Astrocyte (in vitro differentiated cells and primary cell): ENCODE measurements around the gene AJAP1. TPM values are rescaled to one million over a fixed set of nuclear protein-coding genes. Genes with fewer than 3 reads are reported as not detected.

ENCODE experiments used
- DNase-seq: peaks from one replicate; pipeline ENCODE4 v3.0.0-alpha.2; 2010; ENCODE audit warnings: low read depth
- FAIRE-seq: peaks from 2 replicates; lab custom pipeline; 2011; peaks lifted over from hg19 to GRCh38; lab: Jason Lieb, UNC
- H2AFZ ChIP-seq: 2 replicates; pipeline ENCODE4 v1.6.0; 2012; ENCODE audit warnings: low read depth, low read length, inconsistent platforms
- H3K27ac ChIP-seq: 2 replicates; pipeline ENCODE4 v1.5.1; 2011; ENCODE audit warnings: low read depth, low read length, inconsistent platforms
- H3K27me3 ChIP-seq: 2 replicates; pipeline ENCODE4 v1.6.0; 2011; ENCODE audit warnings: low read length, inconsistent platforms; ENCODE audit not compliant: insufficient read depth
- H3K36me3 ChIP-seq: 2 replicates; pipeline ENCODE4 v1.5.1; 2011; ENCODE audit warnings: low read length, inconsistent platforms; ENCODE audit not compliant: insufficient read depth
- H3K4me1 ChIP-seq: 2 replicates; pipeline ENCODE4 v1.5.1; 2011; ENCODE audit warnings: low read length, inconsistent platforms; ENCODE audit not compliant: insufficient read depth
- H3K4me2 ChIP-seq: 2 replicates; pipeline ENCODE4 v1.6.0; 2012; ENCODE audit warnings: low read length, inconsistent platforms
- H3K4me3 ChIP-seq: 2 replicates; pipeline ENCODE4 v1.5.1; 2011; ENCODE audit warnings: low read depth, mild to moderate bottlenecking, low read length, inconsistent platforms; ENCODE audit not compliant: insufficient read depth
- H3K79me2 ChIP-seq: 2 replicates; pipeline ENCODE4 v1.6.0; 2012; ENCODE audit warnings: mild to moderate bottlenecking, low read length, inconsistent platforms; ENCODE audit not compliant: insufficient read depth
- H3K9ac ChIP-seq: 2 replicates; pipeline ENCODE4 v1.6.0; 2012; ENCODE audit warnings: mild to moderate bottlenecking, low read length, inconsistent platforms
- H3K9me3 ChIP-seq: 2 replicates; pipeline ENCODE4 v1.5.1; 2012; ENCODE audit warnings: low read depth, mild to moderate bottlenecking, low read length, inconsistent platforms; ENCODE audit not compliant: insufficient read depth
- H4K20me1 ChIP-seq: 2 replicates; pipeline ENCODE4 v1.6.0; 2012; ENCODE audit warnings: low read length, inconsistent platforms; ENCODE audit not compliant: insufficient read depth
- H3K27ac Mint-ChIP-seq: one replicate; pipeline ENCODE4 v1.8.0; 2021; ENCODE audit warnings: mild to moderate bottlenecking, mixed read lengths; ENCODE audit not compliant: unreplicated experiment
- H3K27me3 Mint-ChIP-seq: one replicate; pipeline ENCODE4 v1.8.0; 2021; ENCODE audit warnings: low read depth, mixed read lengths; ENCODE audit not compliant: unreplicated experiment
- H3K36me3 Mint-ChIP-seq: one replicate; pipeline ENCODE4 v1.8.0; 2021; ENCODE audit warnings: low read depth, mixed read lengths; ENCODE audit not compliant: unreplicated experiment
- H3K4me1 Mint-ChIP-seq: one replicate; pipeline ENCODE4 v1.8.0; 2021; ENCODE audit warnings: low read depth, mixed read lengths; ENCODE audit not compliant: unreplicated experiment
- H3K4me3 Mint-ChIP-seq: one replicate; pipeline ENCODE4 v1.8.0; 2021; ENCODE audit warnings: mild to moderate bottlenecking, moderate library complexity, mixed read lengths; ENCODE audit not compliant: unreplicated experiment
- H3K9me3 Mint-ChIP-seq: one replicate; pipeline ENCODE4 v1.8.0; 2021; ENCODE audit warnings: mild to moderate bottlenecking, mixed read lengths; ENCODE audit not compliant: unreplicated experiment
- EZH2 ChIP-seq: IDR thresholded peaks from 2 replicates; pipeline ENCODE4 v1.6.1; 2012; ENCODE audit warnings: mild to moderate bottlenecking, low read length, inconsistent platforms; ENCODE audit not compliant: insufficient read depth
- total RNA-seq: library from RNA; stranded (reverse); gene quantifications from 2 replicates; pipeline ENCODE4 v1.2.1, GENCODE V29; 2021
- TF ChIP-seq, protein P1 (sequence below): IDR thresholded peaks from 2 replicates; pipeline ENCODE4 v1.5.1; 2011; ENCODE audit warnings: low read depth, mild to moderate bottlenecking, inconsistent platforms, low read length, moderate library complexity; ENCODE audit not compliant: insufficient read depth

Gene AJAP1
- total RNA-seq, 1 donor from 2014 or later = 0.34 TPM

DNA sequence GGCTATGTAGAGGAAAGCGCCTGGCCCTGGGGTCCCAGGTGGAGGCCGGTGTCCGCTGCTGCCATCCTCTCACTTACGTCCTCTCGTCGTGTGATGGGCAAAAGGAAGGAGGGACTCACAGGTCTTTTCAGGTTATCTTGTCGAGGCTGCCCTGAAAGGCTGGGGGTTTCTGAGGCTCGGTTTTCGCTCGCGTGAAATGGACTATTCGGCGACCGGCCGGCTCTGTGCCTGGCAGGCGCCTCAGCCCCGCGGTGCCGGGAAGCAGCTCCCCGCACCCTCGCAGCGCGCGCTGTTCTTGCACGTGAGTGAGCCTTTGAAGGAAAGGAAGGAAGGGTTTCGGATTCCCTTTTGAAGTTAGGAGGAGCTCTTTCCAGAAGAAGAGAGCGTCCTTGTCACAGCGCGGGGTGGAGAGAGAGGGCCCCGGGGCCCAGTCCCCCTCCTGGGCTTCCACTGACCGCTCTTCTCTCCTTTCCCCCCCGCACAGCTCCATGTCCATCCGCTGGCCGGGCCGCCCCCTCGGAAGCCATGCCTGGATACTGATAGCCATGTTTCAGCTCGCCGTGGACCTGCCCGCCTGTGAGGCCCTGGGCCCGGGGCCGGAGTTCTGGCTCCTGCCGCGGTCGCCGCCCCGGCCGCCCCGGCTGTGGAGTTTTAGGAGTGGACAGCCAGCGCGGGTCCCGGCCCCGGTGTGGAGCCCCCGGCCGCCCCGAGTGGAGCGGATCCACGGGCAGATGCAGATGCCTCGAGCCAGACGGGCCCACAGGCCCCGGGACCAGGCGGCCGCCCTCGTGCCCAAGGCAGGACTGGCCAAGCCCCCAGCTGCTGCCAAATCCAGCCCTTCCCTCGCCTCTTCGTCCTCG is 57.2 kb downstream of the AJAP1 start:
- H3K27me3 ChIP-seq = no peaks in the 10 kb centered on the region
- DNase-seq (no peak), FAIRE-seq (no peak)
- H3K27me3 Mint-ChIP-seq = peaks cover 53% of the 10 kb centered on the region
- H3K4me1 Mint-ChIP-seq = no peaks in the 10 kb centered on the region
- TF ChIP-seq EZH2 = no peak
- TF ChIP-seq, protein P1, sequence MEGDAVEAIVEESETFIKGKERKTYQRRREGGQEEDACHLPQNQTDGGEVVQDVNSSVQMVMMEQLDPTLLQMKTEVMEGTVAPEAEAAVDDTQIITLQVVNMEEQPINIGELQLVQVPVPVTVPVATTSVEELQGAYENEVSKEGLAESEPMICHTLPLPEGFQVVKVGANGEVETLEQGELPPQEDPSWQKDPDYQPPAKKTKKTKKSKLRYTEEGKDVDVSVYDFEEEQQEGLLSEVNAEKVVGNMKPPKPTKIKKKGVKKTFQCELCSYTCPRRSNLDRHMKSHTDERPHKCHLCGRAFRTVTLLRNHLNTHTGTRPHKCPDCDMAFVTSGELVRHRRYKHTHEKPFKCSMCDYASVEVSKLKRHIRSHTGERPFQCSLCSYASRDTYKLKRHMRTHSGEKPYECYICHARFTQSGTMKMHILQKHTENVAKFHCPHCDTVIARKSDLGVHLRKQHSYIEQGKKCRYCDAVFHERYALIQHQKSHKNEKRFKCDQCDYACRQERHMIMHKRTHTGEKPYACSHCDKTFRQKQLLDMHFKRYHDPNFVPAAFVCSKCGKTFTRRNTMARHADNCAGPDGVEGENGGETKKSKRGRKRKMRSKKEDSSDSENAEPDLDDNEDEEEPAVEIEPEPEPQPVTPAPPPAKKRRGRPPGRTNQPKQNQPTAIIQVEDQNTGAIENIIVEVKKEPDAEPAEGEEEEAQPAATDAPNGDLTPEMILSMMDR = no peak
- no peak overlapping the region for H3K4me3 Mint-ChIP-seq
- no peaks in the 10 kb centered on the region for H3K36me3 ChIP-seq
- no peaks in the 10 kb centered on the region for H3K79me2 ChIP-seq
- H3K9ac ChIP-seq = no peak overlapping the region
- no peak overlapping the region for H2AFZ ChIP-seq
- H3K4me3 ChIP-seq = no peak overlapping the region
- H3K27ac ChIP-seq = no peak overlapping the region
- no peaks in the 10 kb centered on the region for H3K4me1 ChIP-seq
- no peaks in the 10 kb centered on the region for H3K36me3 Mint-ChIP-seq
- H3K9me3 Mint-ChIP-seq = peaks cover 6% of the 10 kb centered on the region
- H4K20me1 ChIP-seq = no peaks in the 10 kb centered on the region
- H3K4me2 ChIP-seq = no peak overlapping the region
- no peak overlapping the region for H3K27ac Mint-ChIP-seq
- H3K9me3 ChIP-seq = peaks cover 15% of the 10 kb centered on the region

DNA sequence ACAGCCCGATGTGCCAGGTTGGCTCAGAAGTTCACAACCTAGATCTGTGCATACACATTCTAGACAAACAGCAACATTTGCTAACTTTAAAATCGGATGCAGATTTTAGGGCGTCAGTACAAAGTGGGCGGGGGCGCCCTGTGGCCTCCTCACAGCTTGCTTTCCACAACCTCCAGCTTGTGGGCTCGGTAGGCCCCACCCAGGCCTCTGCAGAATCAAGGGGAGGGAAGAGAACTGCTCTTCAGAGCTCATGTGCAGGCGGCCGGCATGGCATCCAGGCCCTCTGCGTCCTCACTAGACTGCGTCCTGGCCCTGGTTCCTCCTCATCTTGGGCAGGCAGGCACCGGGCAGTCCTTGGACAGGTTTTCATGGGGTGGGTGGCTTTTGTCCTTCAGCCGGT is 59.3 kb downstream of the AJAP1 start:
- no peaks in the 10 kb centered on the region for H3K36me3 Mint-ChIP-seq
- Histone ChIP-seq H4K20me1 (no peaks in the 10 kb centered on the region), H3K27me3 (no peaks in the 10 kb centered on the region), H3K79me2 (no peaks in the 10 kb centered on the region), H3K36me3 (no peaks in the 10 kb centered on the region), H3K4me3 (no peak overlapping the region), H3K9me3 (peaks cover 20% of the 10 kb centered on the region), H3K27ac (no peak overlapping the region), H3K4me1 (no peaks in the 10 kb centered on the region), H3K9ac (no peak overlapping the region), H2AFZ (no peak overlapping the region), H3K4me2 (no peak overlapping the region)
- H3K27ac Mint-ChIP-seq = no peak overlapping the region
- TF ChIP-seq, protein P1 = no peak
- no peak for TF ChIP-seq EZH2
- peaks cover 12% of the 10 kb centered on the region for H3K9me3 Mint-ChIP-seq
- H3K4me1 Mint-ChIP-seq = no peaks in the 10 kb centered on the region
- DNase-seq = no peak
- H3K27me3 Mint-ChIP-seq = peaks cover 57% of the 10 kb centered on the region
- no peak overlapping the region for H3K4me3 Mint-ChIP-seq
- FAIRE-seq = no peak

DNA sequence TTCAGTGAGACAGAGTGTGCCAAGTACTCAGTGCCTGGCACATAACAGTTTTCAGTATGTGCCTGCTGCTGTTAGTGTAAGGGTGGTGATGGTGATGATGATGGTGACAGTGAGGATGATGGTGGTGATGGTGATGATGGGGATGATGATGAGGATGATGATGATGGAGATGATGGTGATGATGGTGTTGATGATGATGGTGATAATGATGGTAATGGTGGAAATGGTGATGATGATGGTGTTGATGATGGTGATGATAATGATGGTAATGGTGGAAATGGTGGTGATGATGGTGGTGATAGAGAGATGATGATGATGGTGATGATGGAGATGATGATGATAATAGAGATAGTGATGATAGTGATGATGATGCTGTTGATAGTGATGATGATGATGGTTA is 62.0 kb downstream of the AJAP1 start:
- FAIRE-seq = peak; percentile 29
- peaks cover 58% of the 10 kb centered on the region for H3K27me3 Mint-ChIP-seq
- H3K36me3 ChIP-seq = no peaks in the 10 kb centered on the region
- H3K27me3 ChIP-seq = no peaks in the 10 kb centered on the region
- peaks cover 12% of the 10 kb centered on the region for H3K9me3 Mint-ChIP-seq
- no peak overlapping the region for H3K4me3 ChIP-seq
- no peak overlapping the region for H3K9ac ChIP-seq
- H3K4me1 Mint-ChIP-seq = no peaks in the 10 kb centered on the region
- no peak for DNase-seq
- no peaks in the 10 kb centered on the region for H3K36me3 Mint-ChIP-seq
- H3K4me1 ChIP-seq = no peaks in the 10 kb centered on the region
- H3K9me3 ChIP-seq = peaks cover 15% of the 10 kb centered on the region
- no peak overlapping the region for H3K27ac ChIP-seq
- H3K4me3 Mint-ChIP-seq = no peak overlapping the region
- H2AFZ ChIP-seq = no peak overlapping the region
- H3K4me2 ChIP-seq = no peak overlapping the region
- H3K27ac Mint-ChIP-seq = no peak overlapping the region
- TF ChIP-seq, protein P1 = no peak
- no peak for TF ChIP-seq EZH2
- no peaks in the 10 kb centered on the region for H4K20me1 ChIP-seq
- H3K79me2 ChIP-seq = no peaks in the 10 kb centered on the region
